ACHN (cell line): ENCODE data around the gene SRPK3.
A peak's percentile ranks its signal among the peaks of the same experiment; 100 is the strongest.

ENCODE experiments used
- DNase-seq: peaks from one replicate; pipeline ENCODE4 v3.0.0-alpha.2; 2015
- in situ Hi-C: cut with HindIII; loops from 2 replicates; pipeline ENCODE4 v1.10.0; 2017; ENCODE audit warnings: low sequenced_read_pairs, low pct_ligation_motif_present, low pct_unique_long_range_greater_than_20kb

SRPK3 gene

GRCh38 chrX:153778181-153778580 lies 2.7 kb upstream of the SRPK3 start:
- no peak for DNase-seq

GRCh38 chrX:153778684-153779101 lies 2.1 kb upstream of the SRPK3 start:
- in situ Hi-C loops, result no loop called here
- no peak for DNase-seq

More at GRCh38 chrX:153778181-153778580, 2.7 kb upstream of the SRPK3 start:
- in situ Hi-C loops, result no loop called here

- in situ Hi-C loops, result no loop called here
- no peak for DNase-seq
Observed at GRCh38 chrX:153779891-153780677, 757 bp upstream of the SRPK3 start.

- no peak for DNase-seq
- in situ Hi-C loops, result no loop called here
Observed at GRCh38 chrX:153781428-153782047, 697 bp downstream of the SRPK3 start.

GRCh38 chrX:153782313-153782712 lies 1.5 kb downstream of the SRPK3 start:
- in situ Hi-C loops, result no loop called here
- DNase-seq, result no peak

- in situ Hi-C loops, result no loop called here
- no peak for DNase-seq
Observed at GRCh38 chrX:153782871-153783270, 2.0 kb downstream of the SRPK3 start.

GRCh38 chrX:153783378-153784013 lies 2.7 kb downstream of the SRPK3 start:
- in situ Hi-C loops, result no loop called here
- no peak for DNase-seq

GRCh38 chrX:153784325-153784967 lies 3.6 kb downstream of the SRPK3 start:
- DNase-seq, result no peak

GRCh38 chrX:153786669-153787068 lies 5.8 kb downstream of the SRPK3 start:
- DNase-seq, result no peak
- in situ Hi-C loops, result no loop called here

More at GRCh38 chrX:153784325-153784967, 3.6 kb downstream of the SRPK3 start:
- in situ Hi-C loops, result no loop called here

- no peak for DNase-seq
- in situ Hi-C loops, result no loop called here
Observed at GRCh38 chrX:153789654-153790053, 8.8 kb downstream of the SRPK3 start.

- DNase-seq, result no peak
- in situ Hi-C loops, result no loop called here
Observed at GRCh38 chrX:153791104-153791852, 10.4 kb downstream of the SRPK3 start.

- DNase-seq, result no peak
- in situ Hi-C loops, result no loop called here
Observed at GRCh38 chrX:153792368-153792767, 11.5 kb downstream of the SRPK3 start.

- in situ Hi-C loops, result no loop called here
Observed at GRCh38 chrX:153793291-153793690, 12.4 kb downstream of the SRPK3 start.

GRCh38 chrX:153794018-153794896 lies 13.4 kb downstream of the SRPK3 start, which contains the start of the genes IDH3G and SSR4:
IDH3G (minus strand) TSS chrX:153794375; CDS start chrX:153794326, 49 bp downstream.
SSR4 (plus strand) TSS chrX:153794668; CDS start chrX:153794688, 20 bp downstream.
- in situ Hi-C loops, result no loop called here
- DNase-seq, result peak; percentile 85

More at GRCh38 chrX:153793291-153793690, 12.4 kb downstream of the SRPK3 start:
- DNase-seq, result no peak

GRCh38 chrX:153794897-153795816 lies 14.3 kb downstream of the SRPK3 start:
- in situ Hi-C loops, result no loop called here
- DNase-seq, result no peak

GRCh38 chrX:153797415-153798015 lies 16.7 kb downstream of the SRPK3 start:
- DNase-seq, result no peak
- in situ Hi-C loops, result no loop called here
